ENCODE measurements around the gene USP24.

GRCh38 chr1:55200667-55201066, 14.5 kb downstream of the USP24 start:
- TF ChIP-seq CTCF (IDR thresholded peaks at IDR 0.05) (no peak), POLR2A (IDR thresholded peaks at IDR 0.05) (no peak)

Measured in esophagus squamous epithelium (tissue), 4 donors.